Right lobe of liver (tissue), 6 donors: ENCODE results near the gene PAFAH1B1. TPM values are rescaled to one million over a fixed set of nuclear protein-coding genes. Genes with fewer than 3 reads are reported as not detected.

Experiments
- ATAC-seq, 4 donors: fragments of 200-7000 bp; cut with Tn5 transposase; one replicate each; pipeline ENCODE4 v1.9.1; 2020; ENCODE audit warnings: mild to moderate bottlenecking in 4 of 4, moderate library complexity in 4 of 4
- DNase-seq, 3 donors: peaks; one replicate each; pipeline ENCODE4 v3.0.0-alpha.2; 2020
- H3K27ac ChIP-seq, 3 donors: fragments of 200-600 bp; one replicate each; pipeline ENCODE4 v1.8.0; 2022
- H3K27me3 ChIP-seq, 2 donors: fragments of 200-600 bp; one replicate each; pipeline ENCODE4 v1.8.0; 2022
- H3K36me3 ChIP-seq, 4 donors: fragments of 200-600 bp; sonication (generic) in 1 of 4; one replicate each; pipeline versions ENCODE4 v1.5.1 to v1.8.0; 2017 to 2022; ENCODE audit warnings: control low read depth in 1 of 4
- H3K4me1 ChIP-seq, 4 donors: fragments of 200-600 bp; sonication (generic) in 1 of 4; one replicate each; pipeline versions ENCODE4 v1.5.1 to v1.8.0; 2017 to 2022; ENCODE audit warnings: control low read depth in 1 of 4
- H3K4me3 ChIP-seq, 3 donors: fragments of 200-600 bp; one replicate each; pipeline ENCODE4 v1.8.0; 2022
- H3K9me3 ChIP-seq, 4 donors: fragments of 200-600 bp; sonication (generic) in 1 of 4; one replicate each; pipeline versions ENCODE4 v1.5.1 to v1.8.0; 2017 to 2022; ENCODE audit warnings: control low read depth in 1 of 4
- CTCF ChIP-seq, 4 donors: fragments of 200-600 bp in 3 of 4; fragments of 450-650 bp in 1 of 4; IDR thresholded peaks; one replicate each; pipeline versions ENCODE4 v1.5.1 to v1.8.0; 2016 to 2022; ENCODE audit warnings: antibody characterized with exemption in 4 of 4, mild to moderate bottlenecking in 2 of 4
- POLR2A ChIP-seq: fragments of 450-650 bp; IDR thresholded peaks from one replicate; pipeline ENCODE4 v1.6.1; 2017; ENCODE audit warnings: antibody characterized with exemption, mild to moderate bottlenecking
- WGBS: methylation state at CpG from one replicate; pipeline ENCODE4 v1.1.6; 2018; ENCODE audit warnings: low coverage, low lambda C conversion rate; ENCODE audit not compliant: insufficient coverage; ENCODE audit errors: missing lambda C conversion rate; 5-methylcytosine and 5-hydroxymethylcytosine counted together
- intact Hi-C, 2 donors: fragments of 100-400 bp; cut with DNase I; formaldehyde crosslinking; loops; one replicate each; pipeline versions ENCODE4 v1.11.2 to v1.14.1; 2022
- total RNA-seq, 6 experiments: library from RNA; depleted of rRNA in 2 of 6; stranded (reverse); fragments of >200 nt in 2 of 6; fragmentation: NEBNext Ultra II Directional in 3 of 6; extraction: Animal tissue kit (Norgen Biotek cat#: 25700) in 3 of 6; gene quantifications; one replicate each; pipeline versions ENCODE4 v1.1.0 to v1.2.4, GENCODE V29; 2016 to 2023
- donor health status: DM: no; HTN: yes; CAD: no.
- donor health status: DM: no; HTN: no; CAD: no.
- donor health status: DM: no; HTN: no; CAD: no.
- donor health status: DM: no; HTN: yes; CAD: no.
- donor health status: DM: no; HTN: yes; CAD: no.

Gene PAFAH1B1
- total RNA-seq, 6 experiments from 2014 or later = 32.6 to 69.9 (median 42.2) TPM

GRCh38 chr17:2562162-2562858, 31.1 kb upstream of the PAFAH1B1 start:
- H3K4me1 ChIP-seq = no peaks in the 10 kb centered on the region
- H3K9me3 ChIP-seq = no peaks in the 10 kb centered on the region
- no peak for TF ChIP-seq POLR2A
- TF ChIP-seq CTCF (IDR thresholded peaks at IDR 0.05) = no peak
- intact Hi-C loops = no loop called here
- 78% methylated on average over 7 of the region's 8 CpGs for WGBS
- H3K27me3 ChIP-seq = no peaks in the 10 kb centered on the region
- H3K27ac ChIP-seq = no peak overlapping the region
- DNase-seq (no peak), ATAC-seq (no peak)
- no peaks in the 10 kb centered on the region for H3K36me3 ChIP-seq
- H3K4me3 ChIP-seq = no peak overlapping the region

GRCh38 chr17:2563061-2563460, 30.4 kb upstream of the PAFAH1B1 start:
- H3K36me3 ChIP-seq = no peaks in the 10 kb centered on the region
- DNase-seq (no peak), ATAC-seq (no peak)
- no peaks in the 10 kb centered on the region for H3K4me1 ChIP-seq
- intact Hi-C loops = no loop called here
- no peak overlapping the region for H3K4me3 ChIP-seq
- no peak for TF ChIP-seq CTCF (IDR thresholded peaks at IDR 0.05)
- TF ChIP-seq POLR2A = no peak
- no peak overlapping the region for H3K27ac ChIP-seq
- WGBS = 78% methylated on average over 5 of the region's 7 CpGs
- no peaks in the 10 kb centered on the region for H3K9me3 ChIP-seq
- no peaks in the 10 kb centered on the region for H3K27me3 ChIP-seq

DNA sequence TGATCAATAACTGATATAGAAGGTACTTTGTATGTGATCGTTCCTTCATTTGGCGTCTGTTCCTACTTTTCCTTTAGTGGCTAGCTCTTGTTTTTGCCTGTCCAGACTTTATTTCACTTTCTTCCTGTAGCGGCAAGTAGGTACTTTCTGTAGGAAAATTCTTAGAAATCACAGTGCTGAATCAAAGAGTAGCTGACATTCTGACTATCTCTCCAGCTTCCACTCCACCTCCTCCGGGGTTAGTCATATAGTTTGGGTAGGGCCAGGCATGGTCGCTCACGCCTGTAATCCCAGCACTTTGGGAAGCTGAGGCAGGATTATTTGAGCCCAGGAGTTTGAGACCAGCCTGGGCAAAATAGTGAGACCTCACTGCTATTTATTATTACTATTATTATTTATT, 29.9 kb upstream of the PAFAH1B1 start:
- WGBS = 86% methylated on average over 6 of the region's 6 CpGs
- ATAC-seq (no peak), DNase-seq (no peak)
- Histone ChIP-seq H3K36me3 (no peaks in the 10 kb centered on the region), H3K27ac (no peak overlapping the region), H3K9me3 (no peaks in the 10 kb centered on the region), H3K4me3 (no peak overlapping the region), H3K4me1 (no peaks in the 10 kb centered on the region), H3K27me3 (no peaks in the 10 kb centered on the region)
- TF ChIP-seq POLR2A = no peak
- TF ChIP-seq CTCF (IDR thresholded peaks at IDR 0.05) = no peak
- intact Hi-C loops = no loop called here

- Histone ChIP-seq H3K36me3 (no peaks in the 10 kb centered on the region), H3K27ac (no peak overlapping the region), H3K4me1 (no peaks in the 10 kb centered on the region), H3K27me3 (no peaks in the 10 kb centered on the region), H3K9me3 (no peaks in the 10 kb centered on the region), H3K4me3 (no peak overlapping the region)
- intact Hi-C loops = no loop called here
- 57% methylated on average over 5 of the region's 5 CpGs for WGBS
- ATAC-seq (peak in 1 of 4 donors; percentile 30), DNase-seq (no peak)
- no peak for TF ChIP-seq POLR2A
- TF ChIP-seq CTCF (IDR thresholded peaks at IDR 0.05) = no peak
These were observed 28.6 kb upstream of the PAFAH1B1 start for GRCh38 chr17:2564877-2565276.
